Esophagus (tissue), 2 donors: ENCODE measurements around the gene NFIA. TPM values are rescaled to one million over a fixed set of nuclear protein-coding genes. Genes with fewer than 3 reads are reported as not detected.
A peak's percentile ranks its signal among the peaks of the same experiment; 100 is the strongest.

Experiments
- H3K27ac ChIP-seq, 2 donors: one replicate each; pipeline ENCODE4 v1.5.1; 2013; ENCODE audit warnings: low read depth in 2 of 2, mild to moderate bottlenecking in 2 of 2, inconsistent platforms in 1 of 2, low read length in 1 of 2, moderate library complexity in 1 of 2
- H3K27me3 ChIP-seq, 2 donors: one replicate each; pipeline ENCODE4 v1.6.1; 2013; ENCODE audit warnings: low read length in 2 of 2, control low read depth in 1 of 2, mild to moderate bottlenecking in 1 of 2; ENCODE audit not compliant: insufficient read depth in 2 of 2, control insufficient read depth in 1 of 2
- H3K36me3 ChIP-seq, 2 donors: one replicate each; pipeline ENCODE4 v1.6.1; 2013; ENCODE audit warnings: low read length in 1 of 2; ENCODE audit not compliant: control insufficient read depth in 2 of 2, insufficient read depth in 2 of 2
- H3K4me1 ChIP-seq, 2 donors: one replicate each; pipeline ENCODE4 v1.6.1; 2013; ENCODE audit warnings: low read length in 1 of 2; ENCODE audit not compliant: control insufficient read depth in 2 of 2, insufficient read depth in 2 of 2
- H3K4me3 ChIP-seq, 2 donors: one replicate each; pipeline ENCODE4 v1.5.1; 2013; ENCODE audit warnings: low read length in 2 of 2, mild to moderate bottlenecking in 2 of 2, low read depth in 1 of 2, moderate library complexity in 1 of 2
- H3K9me3 ChIP-seq, 2 donors: one replicate each; pipeline ENCODE4 v1.6.1; 2013; ENCODE audit warnings: mild to moderate bottlenecking in 2 of 2, low read depth in 1 of 2, low read length in 1 of 2, moderate library complexity in 1 of 2; ENCODE audit not compliant: control insufficient read depth in 2 of 2, insufficient read depth in 1 of 2
- WGBS, 2 donors: extraction: QIAGEN DNeasy Blood & Tissue Kit; methylation state at CpG; one replicate each; pipeline ENCODE4 v1.1.7; 2013; 5-methylcytosine and 5-hydroxymethylcytosine counted together
- polyA plus RNA-seq, 2 donors: library from polyadenylated mRNA; stranded (reverse); fragments of 200-250 nt; gene quantifications; one replicate each; pipeline ENCODE4 v1.2.3, GENCODE V29; 2013
- donor health status: healthy with polysubstance abuse.
- donor health status: Bipolar disorder and iron deficiency.

NFIA gene
- polyA plus RNA-seq, 2 donors, result 9.0 to 11.0 TPM

DNA sequence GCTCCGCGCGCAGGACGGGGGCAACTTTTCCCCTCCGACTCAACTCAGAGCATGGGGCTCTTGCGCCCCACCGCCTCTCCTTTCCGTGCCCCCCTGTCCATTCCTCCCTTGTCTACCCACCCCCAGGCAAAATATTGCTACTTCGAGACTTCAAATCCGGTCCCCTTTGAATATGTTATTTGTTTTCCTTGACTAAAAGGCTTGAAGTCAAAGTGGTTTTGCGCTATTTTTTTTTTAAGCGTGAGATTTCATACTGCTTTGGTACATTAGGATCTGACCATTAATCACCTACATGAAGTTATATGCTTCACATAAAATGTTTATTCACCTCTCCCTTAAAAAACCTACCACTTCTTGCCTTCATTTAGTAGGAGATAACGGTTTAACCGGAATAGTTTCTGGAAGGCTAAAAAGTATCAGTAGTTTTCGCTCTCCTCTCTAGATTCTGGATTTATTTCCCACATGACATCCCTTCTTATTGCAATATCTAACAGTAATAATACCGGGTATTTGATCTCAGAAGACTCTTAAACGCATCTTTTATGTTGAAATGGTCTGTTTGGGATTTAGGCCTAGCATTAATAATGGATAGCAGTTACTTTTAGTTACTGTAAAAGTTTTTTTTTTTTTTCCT is 1.6 kb downstream of the NFIA start:
- Histone ChIP-seq H3K4me3 (peak overlapping the region; percentile 93 to 97), H3K27ac (peak overlapping the region; percentile 89 to 90), H3K36me3 (peaks cover 0 to 5% of the 10 kb centered on the region in 2 donors), H3K27me3 (no peaks in the 10 kb centered on the region), H3K4me1 (no peaks in the 10 kb centered on the region), H3K9me3 (no peaks in the 10 kb centered on the region)
- 9 to 10% methylated on average over 15 to 17 of the region's 17 CpGs for WGBS, 2 donors

DNA sequence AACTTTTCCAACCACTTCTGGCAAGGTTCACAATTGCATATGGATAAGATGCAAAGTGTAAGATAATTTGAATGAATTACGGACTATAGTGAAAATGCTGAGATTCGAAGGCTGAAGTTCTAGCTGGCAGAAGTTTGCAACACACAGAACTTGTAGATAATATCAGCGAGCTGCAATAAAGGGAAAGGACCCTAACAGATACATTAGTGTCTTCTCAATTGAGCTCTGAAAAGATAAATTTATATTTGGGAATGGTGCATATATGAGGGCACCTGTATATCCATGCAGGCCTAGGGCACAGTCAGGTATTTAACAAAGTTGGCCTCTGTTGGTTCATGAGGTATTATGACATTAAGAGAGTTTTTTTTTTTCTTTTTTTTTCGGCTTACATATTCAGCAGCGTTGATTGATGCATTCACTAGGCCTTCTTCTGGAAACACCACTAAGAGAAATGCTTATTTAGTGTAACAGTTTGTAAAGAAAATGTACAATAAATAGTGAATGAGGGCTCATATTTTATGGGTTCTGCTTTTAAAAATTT is 2.2 kb downstream of the NFIA start:
- Histone ChIP-seq H3K4me3 (peak overlapping the region in 1 of 2 donors; percentile 97), H3K9me3 (no peaks in the 10 kb centered on the region), H3K36me3 (peaks cover 0 to 5% of the 10 kb centered on the region in 2 donors), H3K4me1 (no peaks in the 10 kb centered on the region), H3K27me3 (no peaks in the 10 kb centered on the region), H3K27ac (peak overlapping the region in 1 of 2 donors; percentile 12)
- WGBS, 2 donors, result 20 to 27% methylated on average over 5 of the region's 5 CpGs

DNA sequence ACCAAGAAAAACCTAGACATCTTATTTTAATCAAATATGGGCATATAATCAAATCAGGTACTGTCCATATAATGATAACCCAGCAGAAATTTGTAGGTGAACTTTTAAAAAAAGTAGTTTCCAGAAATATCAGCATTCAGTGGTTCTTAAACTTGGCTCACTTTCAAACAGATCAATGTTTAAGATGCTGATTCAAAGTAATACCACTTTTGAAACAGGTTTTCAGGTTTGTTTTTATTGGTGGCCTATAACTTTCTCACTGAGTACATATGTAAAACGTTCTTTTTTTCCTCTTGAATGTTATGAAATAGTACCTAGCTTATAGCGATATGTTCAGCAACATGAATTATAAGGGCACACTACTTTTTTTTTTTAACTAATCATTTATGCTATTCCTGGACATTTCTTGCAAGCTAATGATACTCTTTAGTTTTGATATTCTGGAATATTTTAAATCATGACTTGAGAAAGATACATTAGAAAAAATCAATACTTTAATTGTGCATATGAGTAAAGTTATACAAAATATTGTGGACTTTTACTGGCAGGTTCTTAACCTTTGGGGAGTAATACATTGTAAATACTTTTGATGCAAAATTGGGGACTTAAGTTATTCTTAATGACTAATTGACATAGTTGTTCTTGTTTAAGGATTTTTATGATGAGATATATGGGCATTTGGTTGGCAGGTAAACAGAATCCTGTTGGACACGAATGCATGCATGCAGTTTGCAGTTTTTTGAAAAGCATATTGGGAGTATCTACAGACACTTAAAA is 3.0 kb downstream of the NFIA start:
- Histone ChIP-seq H3K9me3 (no peaks in the 10 kb centered on the region), H3K27ac (no peak overlapping the region), H3K4me1 (no peaks in the 10 kb centered on the region), H3K36me3 (peaks cover 0 to 5% of the 10 kb centered on the region in 2 donors), H3K4me3 (peak overlapping the region in 1 of 2 donors; percentile 31), H3K27me3 (no peaks in the 10 kb centered on the region)
- WGBS, 2 donors, result 28 to 29% methylated on average over 3 of the region's 3 CpGs

DNA sequence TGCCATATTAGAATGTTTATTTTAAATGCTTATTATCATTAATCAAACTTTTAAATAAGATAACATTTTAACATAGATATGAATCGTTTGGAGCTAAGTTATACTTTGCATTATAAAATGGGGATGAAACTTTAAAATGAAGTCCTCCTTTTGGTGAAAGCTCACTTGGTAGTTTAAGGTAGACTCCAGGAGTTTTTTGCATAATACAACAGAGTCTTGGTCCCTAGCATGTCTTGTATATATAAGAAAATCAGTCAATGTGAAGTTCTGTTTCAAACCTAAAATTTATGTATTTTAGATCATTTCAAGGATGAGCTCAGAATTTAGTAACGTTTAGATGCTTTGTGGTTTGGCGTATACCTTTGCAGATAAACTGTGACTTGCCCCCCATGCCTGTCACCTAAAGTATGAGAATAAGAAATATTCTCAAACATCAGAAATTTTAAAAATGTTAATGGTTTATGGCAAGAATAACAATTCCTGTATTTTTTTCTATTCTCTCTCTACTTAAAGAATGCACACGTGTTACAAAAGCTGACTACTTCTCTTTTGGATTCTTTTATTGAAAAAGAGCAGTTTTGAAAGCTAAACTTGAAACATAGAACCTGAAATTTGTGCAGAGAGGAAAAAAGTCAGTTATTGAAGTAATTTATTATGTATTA is 3.8 kb downstream of the NFIA start:
- no peaks in the 10 kb centered on the region for H3K4me1 ChIP-seq
- peaks cover 0 to 5% of the 10 kb centered on the region in 2 donors for H3K36me3 ChIP-seq
- 34 to 35% methylated on average over 4 of the region's 4 CpGs for WGBS, 2 donors
- no peaks in the 10 kb centered on the region for H3K27me3 ChIP-seq
- no peaks in the 10 kb centered on the region for H3K9me3 ChIP-seq
- H3K4me3 ChIP-seq, result peak overlapping the region in 1 of 2 donors; percentile 19
- H3K27ac ChIP-seq, result no peak overlapping the region

DNA sequence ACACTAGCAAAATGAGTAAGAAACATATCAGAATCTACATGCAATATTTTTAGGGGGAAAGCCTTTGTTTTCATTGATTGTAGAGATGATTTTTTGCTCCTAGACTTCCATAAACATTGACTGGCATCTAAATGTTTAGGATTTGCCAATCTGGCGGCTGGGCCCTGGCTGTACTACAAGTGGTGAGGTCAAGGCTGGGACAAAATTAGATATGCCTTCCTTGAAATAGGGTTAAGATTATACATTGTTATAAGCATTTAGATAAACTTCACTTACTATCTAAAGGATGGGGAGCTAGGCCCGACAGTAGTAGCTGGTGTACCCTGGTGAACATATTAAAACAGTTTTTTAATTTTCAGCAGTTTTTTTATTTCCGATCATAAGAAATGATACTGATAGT is 5.2 kb downstream of the NFIA start:
- H3K4me1 ChIP-seq, result no peaks in the 10 kb centered on the region
- H3K27ac ChIP-seq, result peak overlapping the region in 1 of 2 donors; percentile 30
- H3K36me3 ChIP-seq, result peaks cover 0 to 5% of the 10 kb centered on the region in 2 donors
- no peaks in the 10 kb centered on the region for H3K27me3 ChIP-seq
- no peaks in the 10 kb centered on the region for H3K9me3 ChIP-seq
- no peak overlapping the region for H3K4me3 ChIP-seq
- WGBS, 2 donors, result 62 to 68% methylated on average over 3 of the region's 3 CpGs

DNA sequence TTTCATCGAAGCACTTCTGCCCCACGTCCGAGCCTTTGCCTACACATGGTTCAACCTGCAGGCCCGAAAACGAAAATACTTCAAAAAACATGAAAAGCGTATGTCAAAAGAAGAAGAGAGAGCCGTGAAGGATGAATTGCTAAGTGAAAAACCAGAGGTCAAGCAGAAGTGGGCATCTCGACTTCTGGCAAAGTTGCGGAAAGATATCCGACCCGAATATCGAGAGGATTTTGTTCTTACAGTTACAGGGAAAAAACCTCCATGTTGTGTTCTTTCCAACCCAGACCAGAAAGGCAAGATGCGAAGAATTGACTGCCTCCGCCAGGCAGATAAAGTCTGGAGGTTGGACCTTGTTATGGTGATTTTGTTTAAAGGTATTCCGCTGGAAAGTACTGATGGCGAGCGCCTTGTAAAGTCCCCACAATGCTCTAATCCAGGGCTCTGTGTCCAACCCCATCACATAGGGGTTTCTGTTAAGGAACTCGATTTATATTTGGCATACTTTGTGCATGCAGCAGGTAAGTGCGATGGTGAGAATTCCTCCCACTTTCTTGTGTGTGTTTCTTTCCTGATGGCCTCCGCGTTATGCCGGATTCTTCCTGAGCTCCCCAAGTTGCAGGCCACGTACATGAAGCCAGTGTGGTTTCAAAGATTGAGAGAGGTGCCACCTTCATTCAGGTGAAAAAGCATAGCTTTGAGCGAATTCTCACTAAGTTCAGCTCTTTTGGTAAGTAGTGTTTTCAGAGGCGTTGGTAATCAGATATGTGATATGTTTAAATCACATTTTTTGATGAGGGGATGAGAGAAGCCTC is 6.0 kb downstream of the NFIA start:
- 95 to 96% methylated on average over 25 of the region's 25 CpGs for WGBS, 2 donors
- H3K27me3 ChIP-seq, result no peaks in the 10 kb centered on the region
- no peak overlapping the region for H3K27ac ChIP-seq
- peaks cover 0 to 5% of the 10 kb centered on the region in 2 donors for H3K36me3 ChIP-seq
- no peak overlapping the region for H3K4me3 ChIP-seq
- H3K9me3 ChIP-seq, result no peaks in the 10 kb centered on the region
- no peaks in the 10 kb centered on the region for H3K4me1 ChIP-seq

DNA sequence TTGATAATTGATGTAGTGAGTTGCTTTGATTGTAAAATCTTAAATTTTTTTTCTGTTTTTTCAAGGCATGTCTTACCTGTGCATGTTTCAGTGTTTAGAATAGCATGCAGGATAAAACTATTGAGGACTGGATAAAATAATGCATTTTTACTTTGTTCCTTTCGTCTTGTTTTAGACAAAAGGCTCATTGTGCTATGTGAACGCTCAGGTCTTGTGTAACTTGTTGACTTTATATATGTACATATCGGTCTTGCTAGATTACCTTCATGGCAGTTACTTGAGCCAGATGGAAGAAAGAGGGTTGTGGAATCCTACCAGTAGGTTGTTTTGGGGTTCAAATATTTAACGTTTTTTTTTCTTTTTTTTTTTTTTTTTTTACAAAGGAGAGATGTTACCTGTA is 7.0 kb downstream of the NFIA start:
- no peak overlapping the region for H3K27ac ChIP-seq
- H3K27me3 ChIP-seq, result no peaks in the 10 kb centered on the region
- no peaks in the 10 kb centered on the region for H3K9me3 ChIP-seq
- H3K4me3 ChIP-seq, result no peak overlapping the region
- no peaks in the 10 kb centered on the region for H3K4me1 ChIP-seq
- peaks cover 0 to 5% of the 10 kb centered on the region in 2 donors for H3K36me3 ChIP-seq
- 39 to 45% methylated on average over 4 of the region's 4 CpGs for WGBS, 2 donors

DNA sequence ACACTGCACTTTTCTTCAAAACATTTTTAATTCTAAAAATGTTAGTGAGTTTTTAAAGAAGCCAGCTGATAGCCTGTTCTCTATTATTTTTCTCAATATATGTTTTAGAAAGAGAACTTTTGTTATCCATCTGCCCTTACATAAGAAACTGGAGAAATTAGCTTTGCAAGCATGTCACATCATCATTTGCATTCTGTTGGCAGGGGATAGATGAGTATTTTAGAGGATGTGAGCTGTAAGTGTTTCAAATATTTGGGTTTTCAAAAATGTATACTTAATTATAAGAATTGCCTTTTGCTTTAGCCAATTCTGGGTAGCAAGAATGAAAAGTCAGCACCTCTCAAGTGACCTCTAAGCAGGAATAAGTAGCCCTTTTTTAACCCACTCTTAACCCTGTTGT is 7.4 kb downstream of the NFIA start:
- Histone ChIP-seq H3K4me1 (no peaks in the 10 kb centered on the region), H3K27ac (no peak overlapping the region), H3K27me3 (no peaks in the 10 kb centered on the region), H3K36me3 (peaks cover 0 to 5% of the 10 kb centered on the region in 2 donors), H3K9me3 (no peaks in the 10 kb centered on the region), H3K4me3 (no peak overlapping the region)
